Renal pelvis (tissue), 4 donors: ENCODE measurements around the gene PTK7. TPM values are rescaled to one million over a fixed set of nuclear protein-coding genes. Genes with fewer than 3 reads are reported as not detected.
"Not testable (repeated sequence)": the region's sequence is repeated elsewhere in the genome, so short reads cannot be mapped to it uniquely, and the experiment has no call there.

Experiments used
- DNase-seq: peaks from one replicate; pipeline ENCODE4 v3.0.0-alpha.2; 2013
- polyA plus RNA-seq, 3 donors: library from polyadenylated mRNA; unstranded; fragments of 120-200 nt; gene quantifications; one replicate each; pipeline ENCODE4 v1.2.1, GENCODE V29; 2013; ENCODE audit not compliant: insufficient read length in 3 of 3

PTK7 gene
- polyA plus RNA-seq, 3 donors, result 229 to 267 (median 251) TPM

DNA sequence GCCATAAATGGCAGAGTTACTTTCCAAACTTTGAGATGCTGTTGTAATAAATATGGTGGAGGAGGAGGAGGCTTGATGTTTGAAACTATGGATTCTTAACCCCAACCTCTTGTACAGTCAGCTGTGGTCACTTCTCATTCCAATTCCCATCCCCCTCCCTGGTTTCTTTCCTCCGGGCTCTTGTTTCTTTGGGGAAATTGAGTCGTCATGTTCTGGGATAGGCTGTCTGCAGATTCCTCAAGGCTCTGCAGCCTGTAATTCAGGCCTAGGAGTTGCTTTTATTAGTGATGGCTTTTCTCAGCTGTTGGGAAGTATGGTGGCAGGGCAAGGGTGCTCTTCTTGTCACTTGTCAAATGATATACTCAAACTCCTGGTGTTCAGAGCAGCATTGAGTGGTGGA lies 2.6 kb downstream of the PTK7 start:
- no peak for DNase-seq

DNA sequence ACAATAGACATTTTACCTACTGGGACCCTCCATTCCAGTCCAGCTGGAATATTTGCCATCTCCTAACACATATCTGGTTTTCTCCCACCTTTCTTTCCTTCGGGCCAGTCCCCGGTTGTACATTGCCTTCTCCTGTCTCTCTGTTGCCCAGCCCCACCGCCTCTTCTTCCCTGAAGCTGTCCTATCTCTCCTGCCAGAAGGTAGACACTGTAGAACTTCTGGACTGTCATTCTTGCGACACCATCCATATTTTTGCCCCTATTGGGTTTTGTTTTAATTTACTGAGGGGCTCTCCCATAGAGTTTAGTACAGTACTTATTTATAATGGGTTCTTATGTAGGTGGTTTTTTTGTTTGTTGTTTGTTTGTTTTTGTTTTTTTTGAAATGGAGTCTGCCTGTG lies 4.9 kb downstream of the PTK7 start:
- no peak for DNase-seq

GRCh38 chr6:43081922-43082321 lies 5.8 kb downstream of the PTK7 start:
- DNase-seq, result not testable (repeated sequence)

- no peak for DNase-seq
Measured at GRCh38 chr6:43082806-43083655, 6.9 kb downstream of the PTK7 start.

DNA sequence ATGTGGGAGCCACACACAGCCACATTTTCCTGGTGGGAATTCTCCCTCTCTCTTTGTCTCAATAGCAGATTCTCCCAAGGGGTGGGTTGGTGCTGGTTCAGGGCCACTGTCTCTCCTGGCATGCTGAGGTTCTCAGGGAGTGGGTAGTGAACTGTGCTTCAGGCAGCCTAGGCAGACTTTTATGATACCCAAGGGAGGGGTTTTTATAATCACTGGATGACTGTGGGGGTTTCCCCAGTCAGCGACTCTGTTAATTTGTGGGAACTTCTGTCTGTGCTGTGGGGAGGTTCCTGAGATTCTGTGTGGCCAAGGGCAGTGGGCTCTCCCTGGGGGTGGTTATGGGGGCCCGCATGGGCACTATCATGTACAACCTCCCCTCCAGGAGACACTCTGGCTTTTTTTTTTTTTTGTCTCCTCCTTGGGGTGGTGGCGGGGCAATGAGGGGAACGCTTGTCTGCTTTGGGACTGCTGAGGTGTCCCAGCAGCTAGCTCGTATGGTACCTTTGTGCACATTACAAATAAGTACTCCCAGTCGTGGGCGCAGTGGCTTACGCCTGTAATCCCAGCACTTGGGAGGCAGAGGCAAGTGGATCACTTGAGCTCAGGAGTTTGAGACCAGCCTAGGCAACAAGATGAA lies 10.0 kb downstream of the PTK7 start:
- no peak for DNase-seq

DNA sequence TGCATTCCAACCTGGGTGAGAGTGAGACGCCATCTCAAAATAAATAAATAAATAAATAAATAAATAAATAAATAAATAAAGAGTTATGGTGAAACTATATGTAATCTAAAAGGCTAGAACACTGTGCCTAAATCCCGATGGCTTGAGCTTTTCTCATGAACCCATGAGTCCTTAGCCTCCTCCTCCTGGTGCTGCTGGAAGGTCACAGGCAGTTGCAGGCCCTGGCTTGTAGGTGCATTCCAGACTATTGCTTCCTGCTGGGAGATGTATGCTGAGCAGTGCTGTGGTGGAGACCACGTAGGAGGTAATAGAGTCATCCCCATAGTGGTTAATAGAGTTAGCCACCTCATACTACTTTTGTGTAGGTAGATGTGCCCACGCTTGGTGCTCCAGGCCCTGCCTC lies 12.5 kb downstream of the PTK7 start:
- DNase-seq, result no peak

- DNase-seq, result no peak
Measured at GRCh38 chr6:43089467-43089866, 13.4 kb downstream of the PTK7 start.

DNA sequence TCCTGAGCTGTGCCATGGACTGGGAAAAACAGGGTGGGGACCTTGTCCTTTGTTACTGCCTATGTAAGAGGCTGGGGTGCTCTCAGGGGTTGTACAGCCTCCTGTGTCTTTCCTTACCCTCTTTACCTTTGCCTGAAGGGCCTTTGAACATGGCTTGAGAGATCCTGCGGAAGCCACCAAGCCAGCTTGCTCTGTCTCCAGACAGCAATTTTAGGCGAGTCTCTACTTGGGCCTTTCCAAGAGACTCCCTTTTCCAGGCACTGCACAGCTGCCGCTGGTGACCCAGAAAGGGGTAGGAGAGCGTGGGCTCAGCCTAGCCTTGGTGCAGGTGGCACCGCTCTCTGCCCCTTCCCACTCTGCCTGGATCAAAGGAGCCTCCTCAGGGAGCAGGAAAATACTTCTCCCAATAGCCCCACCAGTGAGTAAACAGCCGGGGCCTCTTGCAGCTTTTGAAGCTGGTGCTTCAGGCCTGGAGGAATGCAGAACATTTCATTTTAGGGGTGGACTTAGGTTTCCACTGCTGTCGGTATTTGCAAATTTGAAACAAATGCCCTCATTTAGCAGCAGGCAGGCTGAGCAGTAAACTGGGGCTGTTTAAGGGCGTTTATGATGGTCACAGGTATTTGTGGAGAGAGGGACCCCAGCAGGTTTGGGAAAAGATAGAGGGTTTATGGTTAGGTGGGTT lies 13.9 kb downstream of the PTK7 start:
- no peak for DNase-seq

GRCh38 chr6:43090559-43090956 lies 14.4 kb downstream of the PTK7 start:
- peak; percentile 83 for DNase-seq

DNA sequence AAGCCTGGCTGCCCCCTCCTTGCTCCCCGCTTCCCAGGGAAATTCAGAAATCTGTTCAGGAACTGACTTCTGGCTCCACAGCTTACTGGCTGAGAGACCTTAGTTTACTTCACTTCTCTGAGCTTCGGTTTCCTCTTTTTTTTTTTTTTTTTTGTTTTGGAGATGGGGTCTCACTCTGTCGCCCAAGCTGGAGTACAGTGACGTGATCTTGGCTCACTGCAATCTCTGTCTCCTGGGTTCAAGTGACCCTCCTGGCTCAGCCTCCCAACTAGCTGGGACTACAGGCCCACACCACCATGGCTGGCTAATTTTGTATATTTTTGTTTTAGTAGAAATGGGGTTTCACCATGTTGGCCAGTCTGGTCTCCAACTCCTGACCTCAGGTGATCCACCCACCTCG lies 14.9 kb downstream of the PTK7 start:
- DNase-seq, result no peak

GRCh38 chr6:43091436-43091991 lies 15.4 kb downstream of the PTK7 start:
- no peak for DNase-seq

- no peak for DNase-seq
Measured at GRCh38 chr6:43092635-43093034, 16.5 kb downstream of the PTK7 start.

DNA sequence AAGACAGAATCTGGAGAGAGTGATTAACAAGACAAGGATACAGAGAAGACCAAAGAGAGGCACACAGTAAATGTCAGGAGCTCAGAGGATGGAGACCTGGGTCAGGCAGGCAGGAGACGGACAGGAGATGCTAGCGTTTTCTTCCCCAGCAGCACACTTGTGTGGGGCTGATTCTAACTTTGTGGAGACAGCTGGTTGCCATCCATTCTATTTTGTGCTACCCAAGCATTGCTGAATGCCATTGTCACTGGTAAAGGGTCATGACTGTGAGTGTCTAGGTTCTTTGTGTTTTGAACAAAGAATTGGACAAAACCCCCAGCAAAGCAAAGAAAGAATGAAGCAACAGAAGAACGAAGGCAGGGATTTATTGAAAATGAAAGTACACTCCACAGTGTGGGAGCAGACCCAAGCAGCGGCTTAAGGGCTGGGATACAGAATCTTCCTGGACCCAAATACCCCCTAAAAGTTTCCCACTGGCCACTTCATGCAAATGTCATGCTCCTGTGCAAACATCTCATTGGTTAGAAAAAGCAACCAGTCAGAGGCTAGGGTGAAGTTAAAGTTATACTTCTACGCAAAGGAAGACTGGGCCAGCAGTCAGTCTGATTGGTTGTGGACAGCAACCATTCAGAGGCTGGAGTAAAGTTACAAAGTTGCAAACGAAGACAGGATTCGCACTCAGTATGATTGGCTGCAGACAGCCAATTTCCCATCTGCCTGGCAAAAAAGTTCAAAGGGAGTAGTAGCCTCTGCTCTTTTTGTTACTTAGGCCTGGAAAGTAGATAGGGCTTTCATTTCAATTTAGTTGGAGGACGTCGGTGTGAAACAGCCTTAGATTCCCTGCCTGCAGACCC lies 17.5 kb downstream of the PTK7 start:
- DNase-seq, result no peak

DNA sequence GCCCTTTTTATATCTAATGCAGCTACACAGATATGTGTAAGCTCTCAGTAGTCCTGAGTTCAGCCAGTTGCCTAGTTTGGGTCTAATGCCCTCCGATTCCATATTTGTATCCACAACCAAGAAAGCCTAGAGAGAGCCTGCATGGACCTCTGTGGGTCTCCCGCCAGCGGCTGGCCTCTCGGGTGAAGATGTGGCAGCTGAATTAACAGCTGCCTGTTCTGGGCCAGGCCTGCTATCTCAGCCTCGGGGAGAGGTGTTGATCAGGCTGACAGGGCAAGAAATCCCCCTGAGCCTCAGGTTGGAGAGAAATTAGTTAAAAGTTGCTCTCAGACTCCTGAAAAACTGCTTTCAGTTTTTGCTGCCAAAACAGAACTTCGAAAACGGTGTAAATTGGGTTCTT lies 19.8 kb downstream of the PTK7 start:
- DNase-seq, result no peak

GRCh38 chr6:43096451-43097097 lies 20.5 kb downstream of the PTK7 start:
- DNase-seq, result peak; percentile 62

- DNase-seq, result no peak
Measured at GRCh38 chr6:43097098-43097489, 21.0 kb downstream of the PTK7 start.

- DNase-seq, result no peak
Measured at GRCh38 chr6:43097502-43097901, 21.4 kb downstream of the PTK7 start.

DNA sequence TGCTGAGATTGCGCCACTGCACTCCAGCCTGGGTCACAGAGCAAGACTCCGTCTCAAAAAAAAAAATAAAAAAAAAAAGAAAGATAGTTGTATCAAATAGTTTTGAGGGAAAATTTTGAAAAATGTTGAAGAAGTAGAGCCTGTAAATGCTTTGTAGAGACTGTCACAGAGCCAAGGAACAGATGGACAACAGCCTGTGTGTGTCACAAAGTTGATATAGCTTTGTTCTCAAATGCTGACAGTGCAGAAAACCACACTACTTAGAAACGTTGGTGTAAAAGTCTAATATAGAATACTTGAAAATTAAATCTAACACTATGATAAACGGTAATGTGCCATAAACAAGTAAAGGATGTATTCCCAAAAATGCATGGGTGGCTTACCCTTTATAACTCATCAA lies 25.4 kb downstream of the PTK7 start:
- no peak for DNase-seq

- DNase-seq, result no peak
Measured at GRCh38 chr6:43103253-43103876, 27.3 kb downstream of the PTK7 start.

DNA sequence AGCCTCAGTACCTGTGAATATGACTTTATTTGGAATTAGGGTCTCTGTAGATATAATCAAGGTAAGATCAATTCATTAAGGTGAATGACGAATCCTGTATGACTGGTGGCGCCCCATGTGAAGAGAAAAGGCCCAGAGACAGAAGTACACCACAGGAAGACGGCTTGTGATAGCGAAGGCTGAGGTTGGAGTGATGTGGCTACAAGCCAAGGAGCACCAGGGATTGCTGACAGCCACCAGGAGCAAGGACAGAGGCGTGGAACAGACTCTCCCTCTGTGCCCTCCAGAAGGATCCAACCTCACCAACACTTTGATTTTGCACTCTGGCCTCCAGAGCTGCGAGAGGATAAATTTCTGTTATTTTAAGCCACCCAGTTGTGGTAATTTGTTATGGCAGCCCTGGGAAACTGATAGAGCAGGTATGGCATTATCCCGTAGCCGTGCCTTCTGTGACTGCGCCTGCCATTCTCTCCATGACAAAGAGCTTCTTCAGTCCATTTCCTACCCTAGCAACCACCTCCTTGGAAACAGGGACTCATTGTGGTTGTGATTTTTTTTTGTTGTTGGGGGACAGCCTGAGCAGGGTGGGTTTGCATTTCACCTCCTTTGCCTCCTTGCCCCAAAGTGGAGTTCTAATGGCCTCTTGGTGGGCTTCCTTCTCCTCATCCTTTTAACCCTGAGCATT lies 29.6 kb downstream of the PTK7 start:
- no peak for DNase-seq
